ENCODE measurements around the gene ZNF678.
"Not testable (repeated sequence)": the region's sequence is repeated elsewhere in the genome, so short reads cannot be mapped to it uniquely, and the experiment has no call there.

DNA sequence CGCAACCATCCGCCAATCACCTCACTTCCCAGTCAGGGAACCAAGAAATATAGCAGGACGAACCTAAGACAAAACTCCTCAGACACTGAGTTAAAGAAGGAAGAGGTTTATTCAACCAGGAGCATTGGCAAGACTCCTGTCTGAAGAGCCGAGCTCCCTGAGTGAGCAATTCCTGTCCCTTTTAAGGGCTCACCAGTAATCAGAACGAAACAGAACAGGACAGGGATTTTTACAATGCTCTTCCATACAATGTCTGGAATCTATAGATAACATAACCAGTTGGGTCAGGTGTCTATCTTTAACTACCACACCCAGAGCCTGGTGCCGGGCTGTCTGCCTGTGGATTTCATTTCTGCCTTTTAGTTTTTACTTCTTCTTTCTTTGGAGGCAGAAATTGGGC, 32.9 kb downstream of the ZNF678 start:
- TF ChIP-seq, protein P1, sequence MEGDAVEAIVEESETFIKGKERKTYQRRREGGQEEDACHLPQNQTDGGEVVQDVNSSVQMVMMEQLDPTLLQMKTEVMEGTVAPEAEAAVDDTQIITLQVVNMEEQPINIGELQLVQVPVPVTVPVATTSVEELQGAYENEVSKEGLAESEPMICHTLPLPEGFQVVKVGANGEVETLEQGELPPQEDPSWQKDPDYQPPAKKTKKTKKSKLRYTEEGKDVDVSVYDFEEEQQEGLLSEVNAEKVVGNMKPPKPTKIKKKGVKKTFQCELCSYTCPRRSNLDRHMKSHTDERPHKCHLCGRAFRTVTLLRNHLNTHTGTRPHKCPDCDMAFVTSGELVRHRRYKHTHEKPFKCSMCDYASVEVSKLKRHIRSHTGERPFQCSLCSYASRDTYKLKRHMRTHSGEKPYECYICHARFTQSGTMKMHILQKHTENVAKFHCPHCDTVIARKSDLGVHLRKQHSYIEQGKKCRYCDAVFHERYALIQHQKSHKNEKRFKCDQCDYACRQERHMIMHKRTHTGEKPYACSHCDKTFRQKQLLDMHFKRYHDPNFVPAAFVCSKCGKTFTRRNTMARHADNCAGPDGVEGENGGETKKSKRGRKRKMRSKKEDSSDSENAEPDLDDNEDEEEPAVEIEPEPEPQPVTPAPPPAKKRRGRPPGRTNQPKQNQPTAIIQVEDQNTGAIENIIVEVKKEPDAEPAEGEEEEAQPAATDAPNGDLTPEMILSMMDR (IDR thresholded peaks at IDR 0.05) = not testable (repeated sequence)
- TF ChIP-seq POLR2AphosphoS5, EP300, POLR2A (IDR thresholded peaks at IDR 0.05): not testable (repeated sequence)

Measured in gastroesophageal sphincter (tissue), 3 donors.